HFFc6 (cell line): ENCODE results near the gene CCNL1. TPM values are rescaled to one million over a fixed set of nuclear protein-coding genes. Genes with fewer than 3 reads are reported as not detected.

Experiments used
- DNase-seq: peaks from one replicate; pipeline ENCODE4 v3.0.0-alpha.2; 2018
- H3K27ac Mint-ChIP-seq: 2 replicates; pipeline ENCODE4 v1.8.0; 2020; ENCODE audit warnings: mild to moderate bottlenecking, mixed read lengths
- H3K27me3 Mint-ChIP-seq: 2 replicates; pipeline ENCODE4 v1.8.0; 2021; ENCODE audit warnings: mild to moderate bottlenecking, moderate library complexity, mixed read lengths; ENCODE audit not compliant: insufficient read depth
- H3K36me3 Mint-ChIP-seq: 2 replicates; pipeline ENCODE4 v1.8.0; 2021; ENCODE audit warnings: low read depth, mixed read lengths
- H3K4me1 Mint-ChIP-seq: 2 replicates; pipeline ENCODE4 v1.8.0; 2020; ENCODE audit warnings: low read depth, mixed read lengths
- H3K4me3 Mint-ChIP-seq: 2 replicates; pipeline ENCODE4 v1.8.0; 2020; ENCODE audit warnings: mild to moderate bottlenecking, moderate library complexity, mixed read lengths
- H3K9me3 Mint-ChIP-seq: 2 replicates; pipeline ENCODE4 v1.8.0; 2020; ENCODE audit warnings: mild to moderate bottlenecking, mixed read lengths
- CTCF ChIP-seq: fragments of 200-600 bp; sonication (generic); IDR thresholded peaks from 2 replicates; pipeline ENCODE4 v1.5.0; 2021; ENCODE audit warnings: antibody characterized with exemption, mild to moderate bottlenecking
- total RNA-seq, 6 experiments: library from RNA; stranded (reverse); fragmentation: NEBNext Ultra II Directional; extraction: Animal tissue kit (Norgen Biotek cat#: 25700); gene quantifications; 2 replicates in 1 of 6; 3 replicates in 5 of 6; pipeline ENCODE4 v1.2.3, GENCODE V29; 2021

The CCNL1 gene
- total RNA-seq, 6 experiments from 2014 or later, result 47.4 to 74.3 (median 65.1) TPM

GRCh38 chr3:157154563-157155330 is 5.2 kb downstream of the CCNL1 start:
- H3K27me3 Mint-ChIP-seq, result peaks cover 5% of the 10 kb centered on the region
- no peak for DNase-seq
- H3K4me3 Mint-ChIP-seq, result peak overlapping the region; percentile 97
- peaks cover 78% of the 10 kb centered on the region for H3K36me3 Mint-ChIP-seq
- H3K4me1 Mint-ChIP-seq, result peaks cover 66% of the 10 kb centered on the region
- TF ChIP-seq CTCF, result no peak
- peak overlapping the region; percentile 47; the same call in 1 of the 2 replicates for H3K27ac Mint-ChIP-seq
- peaks cover 3% of the 10 kb centered on the region; the same call in 1 of the 2 replicates for H3K9me3 Mint-ChIP-seq

- Mint-ChIP-seq H3K27ac (peak overlapping the region; percentile 38; the same call in 1 of the 2 replicates), H3K4me1 (peaks cover 58% of the 10 kb centered on the region), H3K27me3 (peaks cover 2% of the 10 kb centered on the region), H3K9me3 (0 out of 2 replicates have a peak, but pooled peaks cover 3% of the 10 kb centered on the region), H3K4me3 (no peak overlapping the region), H3K36me3 (peaks cover 78% of the 10 kb centered on the region)
- no peak for TF ChIP-seq CTCF
- no peak for DNase-seq
These were observed 7.0 kb downstream of the CCNL1 start for GRCh38 chr3:157152930-157153329.

- Mint-ChIP-seq H3K9me3 (0 out of 2 replicates have a peak, but pooled peaks cover 3% of the 10 kb centered on the region), H3K36me3 (peaks cover 75% of the 10 kb centered on the region), H3K27me3 (peaks cover 4% of the 10 kb centered on the region), H3K27ac (no peak overlapping the region), H3K4me1 (peaks cover 53% of the 10 kb centered on the region), H3K4me3 (no peak overlapping the region)
- no peak for DNase-seq
- no peak for TF ChIP-seq CTCF
These were observed 7.5 kb downstream of the CCNL1 start for GRCh38 chr3:157152438-157152837.

- H3K36me3 Mint-ChIP-seq, result peaks cover 74% of the 10 kb centered on the region
- DNase-seq, result no peak
- H3K4me1 Mint-ChIP-seq, result peaks cover 51% of the 10 kb centered on the region
- H3K27ac Mint-ChIP-seq, result peak overlapping the region; percentile 54
- H3K27me3 Mint-ChIP-seq, result peaks cover 4% of the 10 kb centered on the region
- H3K9me3 Mint-ChIP-seq, result 0 out of 2 replicates have a peak, but pooled peaks cover 3% of the 10 kb centered on the region
- no peak overlapping the region for H3K4me3 Mint-ChIP-seq
- TF ChIP-seq CTCF, result no peak
These were observed 8.3 kb downstream of the CCNL1 start for GRCh38 chr3:157151627-157152026.

GRCh38 chr3:157151151-157151550 is 8.8 kb downstream of the CCNL1 start:
- H3K27me3 Mint-ChIP-seq, result peaks cover 4% of the 10 kb centered on the region
- 0 out of 2 replicates have a peak, but pooled peaks cover 3% of the 10 kb centered on the region for H3K9me3 Mint-ChIP-seq
- H3K4me3 Mint-ChIP-seq, result no peak overlapping the region
- TF ChIP-seq CTCF, result no peak
- no peak overlapping the region for H3K27ac Mint-ChIP-seq
- peaks cover 51% of the 10 kb centered on the region for H3K4me1 Mint-ChIP-seq
- no peak for DNase-seq
- H3K36me3 Mint-ChIP-seq, result peaks cover 71% of the 10 kb centered on the region
